Measurements from ENCODE around the gene UCK1.

- TF ChIP-seq CTCF (optimal IDR thresholded peaks at IDR 0.05 in 1 of 3, IDR thresholded peaks at IDR 0.05 in 1 of 3, conservative IDR thresholded peaks at IDR 0.05 in 1 of 3; ENCODE audit: extremely low read depth in 1 of 3, insufficient read depth in 2 of 3, low read length in 3 of 3) = no peak
- no peak for TF ChIP-seq EZH2 (IDR thresholded peaks at IDR 0.05; ENCODE audit: low read length)
Observed at GRCh38 chr9:131473891-131474290, 57.2 kb downstream of the UCK1 start.

Data from keratinocyte (primary cell).